ENCODE data around the gene RAB4A. TPM values are rescaled to one million over a fixed set of nuclear protein-coding genes. Genes with fewer than 3 reads are reported as not detected.
A peak's percentile ranks its signal among the peaks of the same experiment; 100 is the strongest.

Gene RAB4A
- total RNA-seq, 1 donor from 2014 or later = 44.1 TPM

- no peaks in the 10 kb centered on the region for H3K27me3 ChIP-seq
- H3F3A ChIP-seq (ENCODE audit: low read depth) = peaks cover 38% of the 10 kb centered on the region
- peaks cover 31% of the 10 kb centered on the region for H3K4me1 ChIP-seq
- no peaks in the 10 kb centered on the region for H4K20me1 ChIP-seq (ENCODE audit: low read depth)
- no peak overlapping the region for H3K4me3 ChIP-seq
- H3K27ac ChIP-seq = no peak overlapping the region
- Mint-ChIP-seq H3K4me3 (no peak overlapping the region), H3K27ac (no peak overlapping the region), H3K4me1 (peaks cover 41% of the 10 kb centered on the region), H3K27me3 (ENCODE audit: insufficient read depth, low read depth) (peaks cover 8% of the 10 kb centered on the region), H3K9me3 (no peaks in the 10 kb centered on the region), H3K36me3 (no peaks in the 10 kb centered on the region)
- no peaks in the 10 kb centered on the region for H3K36me3 ChIP-seq
- H2AFZ ChIP-seq (replicated peaks) = no peak overlapping the region
- H3K79me2 ChIP-seq (ENCODE audit: low read depth) = no peaks in the 10 kb centered on the region
- TF ChIP-seq CTCF (IDR thresholded peaks at IDR 0.05) (peak; percentile 54), EZH2phosphoT487 (IDR thresholded peaks at IDR 0.05) (no peak)
- H3K9me3 ChIP-seq (ENCODE audit: low read depth) = no peaks in the 10 kb centered on the region
- DNase-seq (ENCODE audit: low spot score) = peak; percentile 46
- no peak overlapping the region for H3K9ac ChIP-seq
- H3K4me2 ChIP-seq = no peak overlapping the region
These were observed 15.9 kb upstream of the RAB4A start for GRCh38 chr1:229254910-229255541.

- Mint-ChIP-seq H3K4me3 (peak overlapping the region; percentile 41), H3K27me3 (ENCODE audit: insufficient read depth, low read depth) (peaks cover 8% of the 10 kb centered on the region), H3K27ac (no peak overlapping the region), H3K4me1 (peaks cover 16% of the 10 kb centered on the region), H3K36me3 (no peaks in the 10 kb centered on the region), H3K9me3 (no peaks in the 10 kb centered on the region)
- Histone ChIP-seq H3F3A (ENCODE audit: low read depth) (peaks cover 16% of the 10 kb centered on the region), H3K4me2 (no peak overlapping the region), H3K9me3 (ENCODE audit: low read depth) (no peaks in the 10 kb centered on the region), H3K79me2 (ENCODE audit: low read depth) (no peaks in the 10 kb centered on the region), H4K20me1 (ENCODE audit: low read depth) (no peaks in the 10 kb centered on the region), H3K27me3 (no peaks in the 10 kb centered on the region), H2AFZ (replicated peaks) (peak overlapping the region; percentile 92), H3K4me1 (peaks cover 5% of the 10 kb centered on the region), H3K4me3 (no peak overlapping the region), H3K27ac (no peak overlapping the region), H3K9ac (no peak overlapping the region), H3K36me3 (no peaks in the 10 kb centered on the region)
- TF ChIP-seq CTCF (IDR thresholded peaks at IDR 0.05) (peak; percentile 88), EZH2 (IDR thresholded peaks at IDR 0.05) (no peak)
- peak; percentile 86 for DNase-seq (ENCODE audit: low spot score)
These were observed 12.7 kb upstream of the RAB4A start for GRCh38 chr1:229258031-229258756.

GRCh38 chr1:229258757-229259060 lies 12.2 kb upstream of the RAB4A start:
- H3K27ac Mint-ChIP-seq = no peak overlapping the region
- no peak overlapping the region for H3K4me2 ChIP-seq
- no peak for TF ChIP-seq EZH2phosphoT487 (IDR thresholded peaks at IDR 0.05)
- no peak for TF ChIP-seq EZH2 (IDR thresholded peaks at IDR 0.05)
- TF ChIP-seq CTCF (IDR thresholded peaks at IDR 0.05) = no peak

More at GRCh38 chr1:229258757-229259060, 12.2 kb upstream of the RAB4A start:
- no peaks in the 10 kb centered on the region for H3K9me3 ChIP-seq (ENCODE audit: low read depth)
- Mint-ChIP-seq H3K9me3 (no peaks in the 10 kb centered on the region), H3K4me3 (peak overlapping the region; percentile 41), H3K27me3 (ENCODE audit: insufficient read depth, low read depth) (peaks cover 8% of the 10 kb centered on the region), H3K36me3 (no peaks in the 10 kb centered on the region), H3K4me1 (peaks cover 13% of the 10 kb centered on the region)
- H2AFZ ChIP-seq (replicated peaks) = peak overlapping the region; percentile 92
- no peak overlapping the region for H3K27ac ChIP-seq
- peaks cover under 1% of the 10 kb centered on the region for H3K4me1 ChIP-seq
- no peaks in the 10 kb centered on the region for H4K20me1 ChIP-seq (ENCODE audit: low read depth)
- no peaks in the 10 kb centered on the region for H3K36me3 ChIP-seq
- no peaks in the 10 kb centered on the region for H3K79me2 ChIP-seq (ENCODE audit: low read depth)
- H3K9ac ChIP-seq = no peak overlapping the region
- peaks cover 11% of the 10 kb centered on the region for H3F3A ChIP-seq (ENCODE audit: low read depth)
- H3K4me3 ChIP-seq = no peak overlapping the region
- H3K27me3 ChIP-seq = no peaks in the 10 kb centered on the region
- no peak for DNase-seq (ENCODE audit: low spot score)
